C4-2B (cell line): ENCODE measurements around the gene RPIA.

Experiments used
- CTCF ChIP-seq: fragments of 450-650 bp; conservative IDR thresholded peaks from 2 replicates; pipeline ENCODE4 v1.5.1; 2017; ENCODE audit warnings: mild to moderate bottlenecking
- ZFX ChIP-seq: fragments of 450-650 bp; IDR thresholded peaks from 2 replicates; pipeline ENCODE4 v1.6.1; 2017

- no peak for TF ChIP-seq CTCF
- no peak for TF ChIP-seq ZFX
Observed at GRCh38 chr2:88680266-88680902, 11.1 kb upstream of the RPIA start.
